ENCODE measurements around the gene DCD. TPM values are rescaled to one million over a fixed set of nuclear protein-coding genes. Genes with fewer than 3 reads are reported as not detected.
A peak's percentile ranks its signal among the peaks of the same experiment; 100 is the strongest.

The DCD gene
- total RNA-seq, 1 donor from 2014 or later, result not detected

GRCh38 chr12:54680374-54680773, 32.2 kb upstream of the DCD start:
- FAIRE-seq (no peak), DNase-seq (ENCODE audit: low read depth) (no peak)
- H3K27ac ChIP-seq (ENCODE audit: low read depth, low read length), result no peak overlapping the region
- H4K20me1 ChIP-seq (ENCODE audit: insufficient read depth, low read length), result no peaks in the 10 kb centered on the region
- TF ChIP-seq EZH2 (IDR thresholded peaks at IDR 0.05; ENCODE audit: insufficient read depth, low read length) (no peak), CTCF (IDR thresholded peaks at IDR 0.05; ENCODE audit: insufficient read depth, low read depth, low read length) (peak; percentile 33)
- no peak overlapping the region for H3K27ac Mint-ChIP-seq (ENCODE audit: unreplicated experiment)
- no peaks in the 10 kb centered on the region for H3K36me3 ChIP-seq (ENCODE audit: insufficient read depth, low read length)
- H3K27me3 Mint-ChIP-seq (ENCODE audit: low read depth, unreplicated experiment), result peaks cover 19% of the 10 kb centered on the region
- no peak overlapping the region for H3K4me3 Mint-ChIP-seq (ENCODE audit: unreplicated experiment)
- no peak overlapping the region for H2AFZ ChIP-seq (ENCODE audit: low read depth, low read length)
- no peaks in the 10 kb centered on the region for H3K36me3 Mint-ChIP-seq (ENCODE audit: low read depth, unreplicated experiment)
- H3K4me2 ChIP-seq (ENCODE audit: low read length), result no peak overlapping the region
- no peak overlapping the region for H3K4me3 ChIP-seq (ENCODE audit: insufficient read depth, low read depth, low read length)
- H3K4me1 ChIP-seq (ENCODE audit: insufficient read depth, low read length), result no peaks in the 10 kb centered on the region
- H3K27me3 ChIP-seq (ENCODE audit: insufficient read depth, low read length), result no peaks in the 10 kb centered on the region
- peaks cover 2% of the 10 kb centered on the region for H3K9me3 Mint-ChIP-seq (ENCODE audit: unreplicated experiment)
- no peaks in the 10 kb centered on the region for H3K79me2 ChIP-seq (ENCODE audit: insufficient read depth, low read length)
- H3K9me3 ChIP-seq (ENCODE audit: insufficient read depth, low read depth, low read length), result no peaks in the 10 kb centered on the region
- no peaks in the 10 kb centered on the region for H3K4me1 Mint-ChIP-seq (ENCODE audit: low read depth, unreplicated experiment)
- no peak overlapping the region for H3K9ac ChIP-seq (ENCODE audit: low read length)

- Mint-ChIP-seq H3K27ac (ENCODE audit: unreplicated experiment) (no peak overlapping the region), H3K4me1 (ENCODE audit: low read depth, unreplicated experiment) (no peaks in the 10 kb centered on the region), H3K36me3 (ENCODE audit: low read depth, unreplicated experiment) (no peaks in the 10 kb centered on the region), H3K9me3 (ENCODE audit: unreplicated experiment) (peaks cover 2% of the 10 kb centered on the region), H3K4me3 (ENCODE audit: unreplicated experiment) (no peak overlapping the region), H3K27me3 (ENCODE audit: low read depth, unreplicated experiment) (peaks cover 16% of the 10 kb centered on the region)
- no peaks in the 10 kb centered on the region for H3K27me3 ChIP-seq (ENCODE audit: insufficient read depth, low read length)
- no peak for DNase-seq (ENCODE audit: low read depth)
- H3K79me2 ChIP-seq (ENCODE audit: insufficient read depth, low read length), result no peaks in the 10 kb centered on the region
- no peaks in the 10 kb centered on the region for H4K20me1 ChIP-seq (ENCODE audit: insufficient read depth, low read length)
- no peak overlapping the region for H3K27ac ChIP-seq (ENCODE audit: low read depth, low read length)
- H3K36me3 ChIP-seq (ENCODE audit: insufficient read depth, low read length), result no peaks in the 10 kb centered on the region
- TF ChIP-seq EZH2 (IDR thresholded peaks at IDR 0.05; ENCODE audit: insufficient read depth, low read length), result no peak
- TF ChIP-seq CTCF (IDR thresholded peaks at IDR 0.05; ENCODE audit: insufficient read depth, low read depth, low read length), result no peak
- no peak overlapping the region for H3K4me3 ChIP-seq (ENCODE audit: insufficient read depth, low read depth, low read length)
- H3K4me1 ChIP-seq (ENCODE audit: insufficient read depth, low read length), result no peaks in the 10 kb centered on the region
- no peak for FAIRE-seq
- H3K9me3 ChIP-seq (ENCODE audit: insufficient read depth, low read depth, low read length), result no peaks in the 10 kb centered on the region
- no peak overlapping the region for H2AFZ ChIP-seq (ENCODE audit: low read depth, low read length)
- no peak overlapping the region for H3K9ac ChIP-seq (ENCODE audit: low read length)
- H3K4me2 ChIP-seq (ENCODE audit: low read length), result no peak overlapping the region
Observed at GRCh38 chr12:54678131-54678530, 30.0 kb upstream of the DCD start.

GRCh38 chr12:54667945-54668344, 19.8 kb upstream of the DCD start:
- Mint-ChIP-seq H3K36me3 (ENCODE audit: low read depth, unreplicated experiment) (no peaks in the 10 kb centered on the region), H3K4me3 (ENCODE audit: unreplicated experiment) (no peak overlapping the region), H3K27ac (ENCODE audit: unreplicated experiment) (no peak overlapping the region), H3K4me1 (ENCODE audit: low read depth, unreplicated experiment) (no peaks in the 10 kb centered on the region), H3K27me3 (ENCODE audit: low read depth, unreplicated experiment) (no peaks in the 10 kb centered on the region), H3K9me3 (ENCODE audit: unreplicated experiment) (no peaks in the 10 kb centered on the region)
- FAIRE-seq (no peak), DNase-seq (ENCODE audit: low read depth) (no peak)
- no peaks in the 10 kb centered on the region for H3K79me2 ChIP-seq (ENCODE audit: insufficient read depth, low read length)
- H3K4me2 ChIP-seq (ENCODE audit: low read length), result no peak overlapping the region
- TF ChIP-seq CTCF (IDR thresholded peaks at IDR 0.05; ENCODE audit: insufficient read depth, low read depth, low read length), result no peak
- no peak overlapping the region for H2AFZ ChIP-seq (ENCODE audit: low read depth, low read length)
- H3K9ac ChIP-seq (ENCODE audit: low read length), result no peak overlapping the region
- no peaks in the 10 kb centered on the region for H4K20me1 ChIP-seq (ENCODE audit: insufficient read depth, low read length)
- H3K4me1 ChIP-seq (ENCODE audit: insufficient read depth, low read length), result no peaks in the 10 kb centered on the region
- H3K4me3 ChIP-seq (ENCODE audit: insufficient read depth, low read depth, low read length), result no peak overlapping the region
- H3K27me3 ChIP-seq (ENCODE audit: insufficient read depth, low read length), result peaks cover 3% of the 10 kb centered on the region
- H3K36me3 ChIP-seq (ENCODE audit: insufficient read depth, low read length), result no peaks in the 10 kb centered on the region
- no peak overlapping the region for H3K27ac ChIP-seq (ENCODE audit: low read depth, low read length)
- H3K9me3 ChIP-seq (ENCODE audit: insufficient read depth, low read depth, low read length), result no peaks in the 10 kb centered on the region

Data from astrocyte (in vitro differentiated cells and primary cell).